NCI-H774 (cell line): ENCODE measurements around the gene CDK17.

Experiments
- DNase-seq: peaks from one replicate; lab custom pipeline; 2025; lab: John Stamatoyannopoulos, UW

The CDK17 gene

DNA sequence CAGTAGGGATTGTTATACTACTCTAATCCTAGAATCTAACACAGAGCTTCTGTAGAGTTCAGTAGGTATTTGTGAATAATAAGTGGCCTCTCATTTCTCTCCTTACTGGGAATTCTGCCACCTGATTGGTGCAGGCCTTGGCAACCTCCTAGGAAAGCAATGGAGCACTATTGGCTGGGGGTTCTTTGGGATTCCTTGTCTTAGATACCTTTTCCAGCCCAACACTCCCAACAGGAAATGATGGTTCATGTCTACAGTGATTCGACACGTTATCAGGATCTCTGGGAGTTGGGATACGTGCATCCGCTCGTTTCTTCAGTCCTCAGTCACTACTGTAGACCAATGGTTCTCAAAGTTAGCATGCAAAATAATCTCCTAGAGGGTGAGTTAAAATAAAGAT is 138.7 kb downstream of the CDK17 start:
- no peak for DNase-seq

DNA sequence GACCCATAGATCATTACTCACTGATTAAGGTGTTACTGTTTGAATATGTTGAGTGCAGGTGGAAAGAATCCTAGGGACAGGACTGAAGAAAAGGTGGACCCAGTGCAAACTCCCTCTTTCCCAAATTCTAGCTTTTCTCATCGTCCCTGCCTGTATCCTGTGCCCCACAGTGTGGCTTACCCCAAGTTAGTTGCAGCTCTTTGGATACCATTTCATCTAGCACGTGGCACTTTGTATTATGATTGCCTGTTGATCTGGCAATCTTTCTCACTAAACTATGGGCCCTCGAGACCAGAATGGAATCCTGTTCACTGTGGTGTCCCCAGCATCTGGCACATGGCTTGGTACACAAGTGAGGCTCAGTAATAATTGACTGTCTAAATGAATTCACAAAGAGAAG is 139.6 kb downstream of the CDK17 start:
- no peak for DNase-seq

DNA sequence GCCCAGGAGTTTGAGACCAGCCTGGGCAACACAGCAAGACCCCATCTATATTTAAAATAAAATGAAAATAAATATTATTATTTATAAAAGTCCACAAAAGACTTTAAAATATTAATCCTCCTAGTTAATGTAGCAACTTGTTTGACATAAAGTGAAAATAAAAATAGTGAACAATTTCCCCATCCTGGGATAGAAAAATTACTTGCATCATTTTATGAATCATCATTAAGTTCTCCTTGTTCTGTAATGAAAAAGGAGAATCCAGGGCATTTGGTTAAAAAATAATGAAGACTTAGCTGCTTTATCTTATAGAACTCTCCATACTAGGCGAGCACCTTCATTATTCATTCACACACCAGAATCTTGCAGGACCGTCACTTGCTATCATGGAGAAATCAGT is 140.0 kb downstream of the CDK17 start:
- DNase-seq, result no peak

DNA sequence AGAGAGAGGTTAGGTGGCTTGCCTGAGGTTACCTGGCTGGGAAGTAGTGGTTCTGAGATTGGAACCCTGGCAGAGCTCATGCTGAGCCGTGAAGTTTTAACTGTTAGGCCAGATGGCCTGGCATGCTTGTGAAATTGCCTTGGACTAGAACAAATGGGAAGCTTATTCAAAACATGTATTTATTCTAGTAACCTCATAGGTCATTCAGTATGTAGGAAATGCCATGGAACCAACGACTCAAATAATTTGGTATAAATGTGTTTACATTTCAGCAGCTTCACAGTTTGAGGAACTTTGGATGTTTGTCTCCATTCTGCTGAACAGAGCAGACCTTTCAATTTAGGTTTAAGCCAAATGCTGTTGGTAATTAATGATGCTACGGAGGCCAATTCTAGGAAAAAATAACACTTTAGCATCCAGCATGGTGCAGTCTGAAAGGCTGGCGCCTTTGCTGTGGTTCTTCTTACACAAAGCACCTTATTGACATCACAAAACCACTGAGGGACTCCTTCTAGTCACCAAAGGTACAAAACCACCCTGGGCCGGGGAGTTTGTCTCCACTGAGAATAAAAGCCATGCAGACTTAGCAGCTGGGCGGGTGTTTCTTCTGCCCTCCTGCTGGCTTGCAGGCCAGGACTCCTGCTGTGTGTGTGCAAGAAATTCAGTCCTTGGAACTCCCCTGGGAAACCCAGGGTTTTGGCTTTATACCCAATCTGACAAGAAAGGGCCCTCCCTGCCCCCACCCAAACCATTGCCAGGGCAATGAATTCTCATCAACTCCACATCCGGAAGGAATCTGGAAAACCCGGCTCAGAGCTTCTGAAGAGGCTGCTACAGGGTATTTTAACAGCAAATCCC is 141.9 kb downstream of the CDK17 start:
- DNase-seq, result no peak

DNA sequence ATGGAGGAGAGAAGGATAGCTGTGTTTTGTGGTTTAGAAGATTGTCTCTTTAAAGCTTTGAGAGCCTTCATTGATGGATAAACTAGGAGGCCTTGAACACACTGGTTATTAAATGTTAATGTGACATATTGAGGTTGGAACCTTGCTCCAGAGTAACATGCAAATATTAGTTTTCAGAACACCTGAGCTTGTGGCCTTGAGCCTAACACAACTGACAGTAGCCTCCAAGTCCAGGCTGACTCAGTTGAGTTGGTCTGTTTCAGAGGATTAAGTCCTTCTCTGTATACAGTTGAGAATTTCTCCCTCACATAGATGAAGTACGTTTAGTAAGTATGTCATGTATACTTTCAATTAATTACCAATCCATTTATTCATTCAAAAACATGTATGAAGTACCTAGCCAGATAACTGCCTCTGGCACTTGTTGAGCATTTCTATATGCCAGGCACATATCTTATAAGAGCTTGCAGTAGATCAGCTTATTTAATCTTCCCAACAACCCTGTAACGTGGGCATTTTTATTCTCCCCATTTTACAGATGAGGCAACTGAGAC is 142.6 kb downstream of the CDK17 start:
- no peak for DNase-seq

DNA sequence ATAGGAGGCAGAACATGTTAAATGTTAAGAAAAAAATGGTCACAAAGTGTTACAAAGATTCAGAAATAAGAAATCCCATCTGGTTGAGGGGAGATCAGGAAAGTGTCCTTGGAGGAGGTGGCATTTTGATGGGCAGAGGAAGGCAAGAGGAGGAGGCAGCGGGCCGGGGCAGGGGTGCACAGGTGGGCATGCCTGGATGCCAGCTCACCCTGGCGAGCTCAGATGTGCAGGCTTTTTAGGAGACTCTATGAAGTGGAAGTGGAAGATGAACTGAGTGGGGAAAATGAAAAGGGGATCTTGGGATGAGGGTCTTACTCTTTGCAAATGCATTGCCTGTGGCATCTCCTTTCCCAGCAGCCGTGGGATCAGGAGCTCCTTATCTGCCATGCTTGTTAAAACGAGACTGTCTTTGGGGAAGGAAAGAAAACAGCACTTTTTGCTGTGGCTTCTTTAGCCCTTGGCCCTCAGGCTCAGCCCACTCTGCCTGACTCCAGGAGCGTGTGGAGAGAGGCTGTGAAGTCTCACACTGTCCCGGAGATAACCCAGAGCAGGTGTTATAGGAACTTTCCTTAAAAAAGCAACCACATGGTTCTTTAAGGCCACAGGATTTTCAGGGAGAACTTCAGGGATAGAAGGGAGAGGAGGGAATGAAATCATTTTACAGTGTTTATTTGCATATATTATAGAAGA is 143.4 kb downstream of the CDK17 start:
- DNase-seq, result no peak

DNA sequence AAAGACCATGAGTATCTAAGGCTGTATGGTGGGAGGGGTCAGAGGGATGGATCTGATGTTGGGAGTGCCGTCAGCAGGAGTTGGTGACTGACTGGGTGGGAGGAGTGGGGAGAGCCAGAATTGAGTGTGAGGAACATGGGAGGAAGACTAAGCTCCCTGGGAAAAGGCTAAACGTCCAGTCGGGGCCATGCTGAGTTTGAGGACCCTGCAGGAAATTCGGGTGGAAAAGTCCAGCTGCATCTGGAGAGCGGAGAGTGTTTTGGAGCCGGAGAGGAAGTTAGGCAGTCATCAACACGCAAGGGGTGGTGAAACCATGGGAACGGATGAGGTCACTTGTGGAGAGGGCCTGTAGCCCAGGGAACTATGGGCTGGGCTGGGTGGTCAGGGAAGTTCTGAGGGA is 145.2 kb downstream of the CDK17 start:
- DNase-seq, result no peak

DNA sequence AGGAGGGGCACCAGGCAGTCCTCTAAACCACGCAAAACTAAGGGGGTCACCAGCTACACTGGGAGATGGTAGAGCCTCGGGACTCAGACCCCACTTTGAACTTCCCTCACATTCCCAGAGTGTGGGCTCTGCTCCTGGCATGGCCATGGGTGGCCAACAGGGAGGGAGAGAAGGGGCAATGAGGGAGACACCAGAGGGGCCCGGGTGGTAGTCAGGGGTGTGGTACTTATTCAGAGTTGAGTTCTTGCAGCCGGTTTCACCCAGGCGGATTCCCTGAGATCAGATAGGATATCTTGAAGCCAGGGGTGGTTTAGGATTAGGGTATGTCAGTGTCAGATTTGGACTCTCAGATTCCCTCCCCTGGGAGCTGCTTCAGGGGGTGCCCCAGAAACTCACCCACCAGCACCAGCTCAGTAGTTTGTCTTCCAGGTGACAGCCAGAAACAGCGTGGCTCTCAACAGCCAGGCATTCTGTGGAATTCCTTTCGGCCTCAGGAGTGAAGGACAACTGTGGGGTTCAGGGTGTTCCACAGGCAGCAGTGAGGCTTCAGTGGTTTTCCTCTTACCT is 150.0 kb downstream of the CDK17 start:
- no peak for DNase-seq

DNA sequence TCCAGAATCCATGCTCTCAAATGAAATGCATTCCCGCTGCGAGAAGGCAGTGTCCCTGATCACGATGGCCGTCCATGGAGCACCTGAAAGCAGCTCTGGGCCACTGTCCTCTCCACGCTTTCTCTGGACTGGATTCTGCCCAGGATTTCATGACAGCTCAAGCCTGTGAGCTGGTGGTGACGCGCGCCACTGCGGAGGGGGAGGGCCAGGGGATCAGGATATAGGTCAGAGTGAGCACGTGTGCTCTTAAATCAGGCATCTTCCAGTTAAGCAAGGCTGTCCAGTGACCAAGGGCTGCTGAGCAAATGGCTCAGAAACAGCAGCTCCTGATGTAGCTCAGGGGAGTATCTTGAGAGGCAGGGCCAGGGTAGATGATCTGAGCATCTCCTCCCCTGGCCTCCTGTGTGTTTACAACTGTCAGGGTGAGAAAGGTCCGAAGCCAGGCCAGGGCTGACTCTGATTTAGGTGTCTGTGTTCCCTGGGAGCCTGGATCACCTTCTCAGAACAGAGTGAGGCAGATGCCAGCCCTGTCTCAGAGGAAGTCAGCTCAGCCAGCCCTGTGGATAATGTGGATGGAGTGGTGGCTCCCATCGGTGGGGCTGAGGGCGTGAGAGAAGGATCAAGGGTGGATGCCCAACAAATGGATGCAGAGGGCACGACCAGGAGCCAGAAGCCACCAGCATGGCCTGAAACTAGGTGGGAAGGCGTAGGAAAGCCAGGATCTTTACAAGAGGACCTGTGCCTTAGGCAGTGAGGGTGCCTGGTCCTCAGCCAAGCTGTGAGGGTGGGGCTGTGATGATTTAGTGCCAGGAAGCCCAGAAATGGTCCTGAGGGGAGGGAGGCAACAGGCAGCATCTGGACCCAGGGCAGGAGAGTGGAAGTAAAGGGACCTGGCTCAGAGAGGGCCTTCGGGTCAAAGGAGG is 150.8 kb downstream of the CDK17 start:
- DNase-seq, result no peak

DNA sequence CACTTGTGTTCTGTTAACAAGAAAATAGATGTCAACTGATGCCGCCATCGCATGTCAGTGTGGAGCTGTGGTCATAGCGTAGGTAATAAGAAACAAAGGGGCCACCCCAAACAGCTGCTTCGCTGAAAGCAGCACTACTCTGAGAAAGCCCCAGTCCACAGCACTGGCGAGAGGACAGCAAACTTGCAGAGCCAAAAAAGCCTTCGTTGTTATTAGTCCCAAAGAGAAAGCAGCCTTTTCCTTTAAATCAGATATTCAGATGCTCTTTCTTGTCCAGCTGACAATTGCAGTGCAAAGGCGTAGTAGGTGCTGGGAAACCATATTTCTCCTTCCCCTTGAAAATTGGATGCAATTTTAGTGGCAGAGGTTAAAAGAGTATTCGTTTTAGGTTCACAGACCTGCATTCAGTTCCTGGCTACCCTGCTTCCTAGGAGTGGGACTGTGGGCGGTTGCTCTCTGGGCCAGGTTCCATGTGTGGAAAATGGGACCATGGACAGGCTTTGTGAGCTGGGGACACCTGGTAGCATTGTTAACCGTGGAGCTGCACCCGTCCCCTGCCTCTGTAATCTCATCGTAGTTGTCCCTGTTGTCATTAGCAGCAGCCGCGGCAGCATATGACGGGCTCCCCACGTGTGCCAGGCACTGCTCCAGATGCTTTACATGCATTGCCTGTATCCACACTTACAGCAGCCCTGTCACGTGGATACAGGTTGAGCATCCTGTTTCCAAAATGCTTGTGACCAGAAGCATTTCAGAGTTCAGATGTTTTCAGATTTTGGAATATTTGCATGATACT is 151.9 kb downstream of the CDK17 start:
- DNase-seq, result no peak

DNA sequence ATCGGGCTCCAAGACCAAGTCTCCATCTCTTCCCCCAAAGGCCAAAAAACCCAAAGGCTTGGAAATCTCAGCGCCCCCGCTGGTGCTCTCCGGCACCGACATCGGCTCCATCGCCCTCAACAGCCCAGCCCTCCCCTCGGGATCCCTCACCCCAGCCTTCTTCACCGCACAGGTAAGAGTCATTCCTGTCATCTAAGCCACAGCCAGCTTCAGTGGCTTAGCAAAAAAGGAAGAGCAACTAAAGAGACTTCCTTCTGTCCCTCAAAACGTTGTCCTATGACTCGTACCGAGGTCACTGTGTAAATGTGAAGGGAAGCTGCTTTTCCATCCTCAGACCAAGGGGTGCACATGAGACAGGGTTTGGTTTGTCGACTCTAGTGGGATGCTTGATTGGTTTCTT is 152.7 kb downstream of the CDK17 start:
- no peak for DNase-seq

DNA sequence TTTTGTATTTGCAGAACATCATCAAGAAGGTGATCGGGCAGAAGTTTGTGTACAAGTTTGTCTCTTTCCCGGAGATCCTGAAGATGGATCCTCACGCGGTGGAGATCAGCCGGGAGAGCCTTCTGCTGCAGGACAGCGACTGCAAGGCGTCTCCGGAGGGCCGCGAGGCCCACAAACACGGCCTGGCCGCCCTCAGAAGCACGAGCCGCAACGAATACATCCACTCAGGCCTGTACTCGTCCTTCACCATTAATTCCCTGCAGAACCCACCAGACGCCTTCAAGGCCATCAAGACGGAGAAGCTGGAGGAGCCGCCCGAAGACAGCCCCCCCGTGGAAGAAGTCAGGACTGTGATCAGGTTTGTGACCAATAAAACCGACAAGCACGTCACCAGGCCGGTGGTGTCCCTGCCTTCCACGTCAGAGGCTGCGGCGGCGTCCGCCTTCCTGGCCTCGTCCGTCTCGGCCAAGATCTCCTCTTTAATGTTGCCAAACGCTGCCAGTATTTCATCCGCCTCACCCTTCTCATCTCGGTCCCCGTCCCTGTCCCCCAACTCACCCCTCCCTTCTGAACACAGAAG is 153.2 kb downstream of the CDK17 start:
- DNase-seq, result no peak

DNA sequence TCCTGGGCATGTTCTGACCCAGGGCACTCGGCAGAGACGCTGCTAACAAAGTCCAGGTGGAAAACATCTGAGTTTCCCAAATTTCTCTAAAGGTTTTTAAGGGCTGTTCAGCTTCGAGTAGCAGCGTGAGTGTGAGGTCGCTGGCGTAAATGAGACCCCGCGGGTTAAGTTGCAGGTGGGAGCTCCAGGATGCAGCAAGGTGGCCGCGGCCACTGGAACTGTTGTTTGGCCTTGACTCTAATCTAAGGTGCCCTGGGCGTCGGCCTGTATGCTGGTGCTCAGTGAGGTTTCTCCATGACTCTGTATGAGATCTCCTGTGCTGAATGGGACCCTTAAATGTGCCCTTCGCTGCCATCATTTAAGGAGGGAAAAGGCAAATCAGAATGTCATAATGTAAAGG is 155.4 kb downstream of the CDK17 start:
- no peak for DNase-seq

DNA sequence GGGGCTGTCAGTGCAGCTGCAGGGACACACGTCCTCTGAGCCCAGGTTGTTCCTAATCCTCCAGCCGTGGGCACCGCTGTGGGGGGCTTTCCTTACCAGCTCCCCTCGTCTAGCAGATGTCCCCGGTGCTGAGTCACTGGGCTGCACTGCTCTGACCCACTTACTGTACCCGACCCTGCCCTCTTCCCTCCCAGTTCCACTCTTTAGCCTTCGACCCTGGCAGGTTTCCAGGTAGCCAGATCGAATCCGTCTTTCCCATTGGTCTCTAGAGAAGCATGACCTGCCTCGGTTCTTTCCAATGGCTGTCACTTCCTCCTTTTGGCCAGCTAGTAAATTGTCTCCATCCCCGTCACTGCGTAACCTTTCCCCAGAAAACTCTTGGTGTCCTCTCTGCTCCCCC is 157.6 kb downstream of the CDK17 start:
- no peak for DNase-seq

DNA sequence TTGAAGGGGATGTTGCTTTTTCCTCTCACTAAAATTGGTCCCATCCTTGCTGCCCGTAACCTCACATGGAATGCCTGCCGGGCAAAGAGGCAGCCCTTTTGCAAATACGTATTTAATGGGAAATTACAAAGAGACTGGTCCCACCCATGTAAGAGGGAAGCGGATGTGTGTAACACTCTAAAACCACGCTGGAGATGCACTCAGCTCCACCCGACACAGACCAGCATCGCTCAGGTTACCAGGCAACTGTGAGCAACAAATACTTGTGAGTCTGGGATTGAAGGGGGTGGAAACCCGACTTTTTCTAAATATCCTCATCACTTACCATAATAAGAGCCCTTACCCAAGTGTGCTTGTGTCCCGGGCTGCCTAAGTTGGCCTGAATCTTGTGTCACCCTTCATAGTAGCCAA is 158.4 kb downstream of the CDK17 start:
- DNase-seq, result no peak

DNA sequence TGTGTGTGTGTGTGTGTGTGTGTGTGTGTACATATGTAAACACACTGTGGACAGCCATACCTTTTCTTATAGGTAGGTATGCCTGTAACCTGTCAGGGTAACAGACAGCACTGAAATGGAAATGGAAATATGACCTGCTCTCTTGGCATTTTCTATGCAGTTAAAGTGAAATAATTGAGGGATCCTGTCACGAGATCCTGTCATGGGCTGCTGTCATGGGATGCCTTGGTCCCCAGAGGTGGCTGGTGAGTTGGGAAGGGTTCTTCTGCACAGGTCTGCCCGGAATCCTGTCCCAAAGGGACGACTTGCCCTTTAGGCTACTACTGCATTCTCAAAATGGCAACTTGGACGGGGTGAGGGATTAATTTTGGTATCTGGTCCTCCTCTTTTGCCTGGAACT is 158.8 kb downstream of the CDK17 start:
- DNase-seq, result no peak

DNA sequence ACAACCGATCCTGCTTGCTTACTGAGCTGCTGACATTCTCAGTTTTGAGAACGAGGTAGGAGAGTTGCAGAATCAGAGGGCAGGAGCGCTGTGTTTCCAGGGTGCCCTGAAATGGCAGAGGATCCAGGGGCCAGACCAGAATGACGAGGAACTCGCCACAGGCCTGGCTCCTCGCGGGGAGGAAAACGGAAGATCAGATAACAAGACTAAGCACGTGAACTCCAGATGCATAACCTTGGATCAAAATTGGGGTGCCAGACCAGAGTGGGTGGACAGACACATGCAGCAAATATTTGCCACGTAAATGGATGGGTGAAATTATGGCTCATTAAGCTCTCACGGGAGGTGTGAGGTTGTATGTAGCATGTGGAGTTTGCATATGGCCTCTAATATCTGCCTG is 159.6 kb downstream of the CDK17 start:
- no peak for DNase-seq

DNA sequence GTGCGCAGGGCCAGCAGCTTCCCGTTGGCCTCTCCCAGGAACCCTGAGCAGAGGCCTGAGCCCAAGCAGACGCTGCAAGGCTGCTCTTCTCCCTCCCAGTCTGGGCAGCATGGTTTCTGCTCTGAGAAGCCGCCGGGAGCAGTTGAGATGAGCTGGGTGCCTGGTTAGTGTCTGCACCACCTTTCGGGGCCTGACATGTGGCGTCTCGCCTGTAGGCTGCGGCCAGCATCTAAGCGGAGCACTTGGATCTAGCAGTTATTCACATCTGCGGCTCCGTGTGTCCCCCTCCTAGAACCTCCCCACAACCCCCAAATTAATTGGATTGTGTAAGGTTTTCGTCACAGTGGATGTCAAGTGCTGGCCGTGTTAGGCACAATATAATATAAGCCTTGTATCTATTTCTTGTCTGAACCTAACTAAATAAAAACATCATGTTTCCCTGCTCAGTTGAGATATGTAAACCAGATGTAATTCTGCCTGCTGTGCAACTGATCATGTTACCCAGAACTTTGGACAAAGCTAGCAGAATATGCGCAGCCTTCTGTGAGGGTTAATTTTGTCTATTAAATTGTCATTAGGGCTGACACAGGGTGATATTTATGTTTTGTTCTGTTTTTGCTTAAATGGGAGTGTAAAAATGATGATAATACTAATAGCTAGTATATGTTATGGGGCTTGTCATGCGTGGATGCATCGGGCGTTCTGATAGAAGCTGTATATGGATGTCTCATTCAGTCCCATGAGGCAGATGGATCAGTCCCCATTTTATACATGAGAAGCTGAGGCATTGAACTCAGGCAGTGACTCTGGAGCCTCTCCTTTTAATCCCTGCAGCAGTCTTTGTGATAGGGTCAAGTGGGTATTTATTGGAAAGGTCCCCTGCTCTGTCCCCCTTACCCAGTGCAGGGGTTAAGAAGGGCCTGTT is 160.3 kb downstream of the CDK17 start:
- no peak for DNase-seq

DNA sequence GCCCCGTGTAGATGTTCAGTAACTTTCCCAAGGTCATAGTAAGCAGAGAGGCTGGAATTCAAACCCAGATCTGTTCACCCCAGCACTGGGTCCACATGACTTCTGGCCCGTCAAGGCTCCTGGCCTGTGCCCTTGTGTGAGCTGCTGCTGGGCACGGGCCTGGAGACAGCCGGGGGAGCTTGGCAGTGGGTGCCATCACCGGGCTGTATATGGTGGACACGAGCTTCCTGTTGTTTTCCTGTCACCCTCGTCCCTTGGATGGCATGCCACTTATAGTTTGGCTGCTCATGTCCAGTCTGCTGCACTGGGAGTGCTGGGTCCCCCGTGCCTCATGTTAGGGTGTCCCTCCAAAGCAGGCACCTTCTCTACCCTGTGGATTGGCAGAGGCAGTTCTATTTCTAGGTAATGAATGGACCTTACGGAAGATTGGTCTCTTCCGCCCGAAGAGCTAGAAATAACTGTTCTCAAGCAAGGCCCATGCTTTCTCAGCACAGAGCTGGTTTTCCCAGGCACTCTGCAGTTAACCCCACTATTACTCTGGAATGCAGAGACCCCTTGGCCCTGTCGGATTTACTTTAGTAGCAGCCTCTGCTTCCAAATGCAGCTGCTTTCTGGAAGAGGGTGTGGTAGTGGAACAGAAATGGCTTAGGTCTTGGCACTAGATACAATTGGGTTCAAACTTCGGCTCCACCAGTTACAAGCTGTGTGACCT is 161.7 kb downstream of the CDK17 start:
- no peak for DNase-seq
